ENCODE data around the gene AARS2. TPM values are rescaled to one million over a fixed set of nuclear protein-coding genes. Genes with fewer than 3 reads are reported as not detected.

AARS2 gene
- total RNA-seq, 1 experiment from 2014 or later, result 28.9 TPM

- TF ChIP-seq ZNF425 (CRISPR knock-in tag; conservative IDR thresholded peaks at IDR 0.05), result no peak
- TF ChIP-seq GTF2I (CRISPR knock-in tag; conservative IDR thresholded peaks at IDR 0.05), result no peak
- no peak for TF ChIP-seq SP1 (CRISPR knock-in tag; conservative IDR thresholded peaks at IDR 0.05)
- TF ChIP-seq TP53 (CRISPR knock-in tag; IDR thresholded peaks at IDR 0.05), result no peak
- TF ChIP-seq, protein P1, sequence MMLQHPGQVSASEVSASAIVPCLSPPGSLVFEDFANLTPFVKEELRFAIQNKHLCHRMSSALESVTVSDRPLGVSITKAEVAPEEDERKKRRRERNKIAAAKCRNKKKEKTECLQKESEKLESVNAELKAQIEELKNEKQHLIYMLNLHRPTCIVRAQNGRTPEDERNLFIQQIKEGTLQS (CRISPR knock-in tag; conservative IDR thresholded peaks at IDR 0.05), result no peak
- TF ChIP-seq FOXJ3 (CRISPR knock-in tag; IDR thresholded peaks at IDR 0.05; ENCODE audit: borderline replicate concordance), result no peak
- TF ChIP-seq, protein P2, sequence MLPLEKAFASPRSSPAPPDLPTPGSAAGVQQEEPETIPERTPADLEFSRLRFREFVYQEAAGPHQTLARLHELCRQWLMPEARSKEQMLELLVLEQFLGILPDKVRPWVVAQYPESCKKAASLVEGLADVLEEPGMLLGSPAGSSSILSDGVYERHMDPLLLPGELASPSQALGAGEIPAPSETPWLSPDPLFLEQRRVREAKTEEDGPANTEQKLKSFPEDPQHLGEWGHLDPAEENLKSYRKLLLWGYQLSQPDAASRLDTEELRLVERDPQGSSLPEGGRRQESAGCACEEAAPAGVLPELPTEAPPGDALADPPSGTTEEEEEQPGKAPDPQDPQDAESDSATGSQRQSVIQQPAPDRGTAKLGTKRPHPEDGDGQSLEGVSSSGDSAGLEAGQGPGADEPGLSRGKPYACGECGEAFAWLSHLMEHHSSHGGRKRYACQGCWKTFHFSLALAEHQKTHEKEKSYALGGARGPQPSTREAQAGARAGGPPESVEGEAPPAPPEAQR (CRISPR knock-in tag; IDR thresholded peaks at IDR 0.05), result no peak
- no peak for TF ChIP-seq SMAD3 (CRISPR knock-in tag; IDR thresholded peaks at IDR 0.05; ENCODE audit: borderline replicate concordance)
- TF ChIP-seq HMGA2 (CRISPR knock-in tag; IDR thresholded peaks at IDR 0.05), result no peak
- no peak for TF ChIP-seq ZNF219 (CRISPR knock-in tag; IDR thresholded peaks at IDR 0.05; ENCODE audit: borderline replicate concordance)
- TF ChIP-seq, protein P3, sequence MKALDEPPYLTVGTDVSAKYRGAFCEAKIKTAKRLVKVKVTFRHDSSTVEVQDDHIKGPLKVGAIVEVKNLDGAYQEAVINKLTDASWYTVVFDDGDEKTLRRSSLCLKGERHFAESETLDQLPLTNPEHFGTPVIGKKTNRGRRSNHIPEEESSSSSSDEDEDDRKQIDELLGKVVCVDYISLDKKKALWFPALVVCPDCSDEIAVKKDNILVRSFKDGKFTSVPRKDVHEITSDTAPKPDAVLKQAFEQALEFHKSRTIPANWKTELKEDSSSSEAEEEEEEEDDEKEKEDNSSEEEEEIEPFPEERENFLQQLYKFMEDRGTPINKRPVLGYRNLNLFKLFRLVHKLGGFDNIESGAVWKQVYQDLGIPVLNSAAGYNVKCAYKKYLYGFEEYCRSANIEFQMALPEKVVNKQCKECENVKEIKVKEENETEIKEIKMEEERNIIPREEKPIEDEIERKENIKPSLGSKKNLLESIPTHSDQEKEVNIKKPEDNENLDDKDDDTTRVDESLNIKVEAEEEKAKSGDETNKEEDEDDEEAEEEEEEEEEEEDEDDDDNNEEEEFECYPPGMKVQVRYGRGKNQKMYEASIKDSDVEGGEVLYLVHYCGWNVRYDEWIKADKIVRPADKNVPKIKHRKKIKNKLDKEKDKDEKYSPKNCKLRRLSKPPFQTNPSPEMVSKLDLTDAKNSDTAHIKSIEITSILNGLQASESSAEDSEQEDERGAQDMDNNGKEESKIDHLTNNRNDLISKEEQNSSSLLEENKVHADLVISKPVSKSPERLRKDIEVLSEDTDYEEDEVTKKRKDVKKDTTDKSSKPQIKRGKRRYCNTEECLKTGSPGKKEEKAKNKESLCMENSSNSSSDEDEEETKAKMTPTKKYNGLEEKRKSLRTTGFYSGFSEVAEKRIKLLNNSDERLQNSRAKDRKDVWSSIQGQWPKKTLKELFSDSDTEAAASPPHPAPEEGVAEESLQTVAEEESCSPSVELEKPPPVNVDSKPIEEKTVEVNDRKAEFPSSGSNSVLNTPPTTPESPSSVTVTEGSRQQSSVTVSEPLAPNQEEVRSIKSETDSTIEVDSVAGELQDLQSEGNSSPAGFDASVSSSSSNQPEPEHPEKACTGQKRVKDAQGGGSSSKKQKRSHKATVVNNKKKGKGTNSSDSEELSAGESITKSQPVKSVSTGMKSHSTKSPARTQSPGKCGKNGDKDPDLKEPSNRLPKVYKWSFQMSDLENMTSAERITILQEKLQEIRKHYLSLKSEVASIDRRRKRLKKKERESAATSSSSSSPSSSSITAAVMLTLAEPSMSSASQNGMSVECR (CRISPR knock-in tag; IDR thresholded peaks at IDR 0.05; ENCODE audit: borderline replicate concordance), result no peak
- no peak for TF ChIP-seq NR3C1 (CRISPR knock-in tag; conservative IDR thresholded peaks at IDR 0.05; ENCODE audit: low read depth)
- TF ChIP-seq, protein P4, sequence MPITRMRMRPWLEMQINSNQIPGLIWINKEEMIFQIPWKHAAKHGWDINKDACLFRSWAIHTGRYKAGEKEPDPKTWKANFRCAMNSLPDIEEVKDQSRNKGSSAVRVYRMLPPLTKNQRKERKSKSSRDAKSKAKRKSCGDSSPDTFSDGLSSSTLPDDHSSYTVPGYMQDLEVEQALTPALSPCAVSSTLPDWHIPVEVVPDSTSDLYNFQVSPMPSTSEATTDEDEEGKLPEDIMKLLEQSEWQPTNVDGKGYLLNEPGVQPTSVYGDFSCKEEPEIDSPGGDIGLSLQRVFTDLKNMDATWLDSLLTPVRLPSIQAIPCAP (CRISPR knock-in tag; IDR thresholded peaks at IDR 0.05), result no peak
Observed at GRCh38 chr6:44275271-44275748, 37.8 kb downstream of the AARS2 start (continued).

GRCh38 chr6:44273617-44274016, 39.5 kb downstream of the AARS2 start:
- ATAC-seq (no peak), DNase-seq (ENCODE audit: low spot score) (no peak)
- Mint-ChIP-seq H3K27me3 (ENCODE audit: low read depth) (peaks cover 40% of the 10 kb centered on the region), H3K36me3 (no peaks in the 10 kb centered on the region), H3K27ac (no peak overlapping the region), H3K4me3 (no peak overlapping the region), H3K4me1 (peaks cover 28% of the 10 kb centered on the region), H3K9me3 (no peaks in the 10 kb centered on the region)
- ChIA-PET CTCF (interaction anchor here (0.5 to 3.0 kb wide), 2 partner anchors 15 to 25 kb away, joined by 3 to 18 read pairs; no protein-coding TSS in a partner anchor), POLR2A (interaction anchor here (0.7 to 1.2 kb wide), 2 partner anchors 15 to 39 kb away, joined by 3 read pairs; no protein-coding TSS in a partner anchor)
- TF ChIP-seq, protein P3 (CRISPR knock-in tag; IDR thresholded peaks at IDR 0.05; ENCODE audit: borderline replicate concordance), result no peak
- TF ChIP-seq TP53 (CRISPR knock-in tag; IDR thresholded peaks at IDR 0.05) (no peak), ZBTB43 (CRISPR knock-in tag; IDR thresholded peaks at IDR 0.05) (no peak), ZNF416 (CRISPR knock-in tag; IDR thresholded peaks at IDR 0.05) (no peak), MYBL2 (CRISPR knock-in tag; IDR thresholded peaks at IDR 0.05) (no peak)
- TF ChIP-seq, protein P2 (CRISPR knock-in tag; IDR thresholded peaks at IDR 0.05), result no peak
- TF ChIP-seq, protein P5, sequence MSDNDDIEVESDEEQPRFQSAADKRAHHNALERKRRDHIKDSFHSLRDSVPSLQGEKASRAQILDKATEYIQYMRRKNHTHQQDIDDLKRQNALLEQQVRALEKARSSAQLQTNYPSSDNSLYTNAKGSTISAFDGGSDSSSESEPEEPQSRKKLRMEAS (CRISPR knock-in tag; IDR thresholded peaks at IDR 0.05), result no peak
- TF ChIP-seq, protein P1 (CRISPR knock-in tag; conservative IDR thresholded peaks at IDR 0.05), result no peak
